GM19193 (cell line): ENCODE results near the gene SMAD7.

Experiments
- POLR2A ChIP-seq: IDR thresholded peaks from 4 replicates; pipeline ENCODE4 v1.6.1; 2011; ENCODE audit not compliant: insufficient read depth, insufficient read length; ENCODE audit errors: extremely low read depth

Gene SMAD7

GRCh38 chr18:48950536-48951447, at the start of gene SMAD7:
Gene SMAD7, minus strand, starts transcription at chr18:48950965. Its CDS starts 541 bp downstream, at chr18:48950424.
- peak; percentile 44 for TF ChIP-seq POLR2A

GRCh38 chr18:48999569-48999968, 48.8 kb upstream of the SMAD7 start:
- no peak for TF ChIP-seq POLR2A

- no peak for TF ChIP-seq POLR2A
Measured at GRCh38 chr18:48997985-48998831, 47.4 kb upstream of the SMAD7 start.

- no peak for TF ChIP-seq POLR2A
Measured at GRCh38 chr18:48997681-48997984, 46.9 kb upstream of the SMAD7 start.

- no peak for TF ChIP-seq POLR2A
Measured at GRCh38 chr18:48996901-48997463, 46.2 kb upstream of the SMAD7 start.

- no peak for TF ChIP-seq POLR2A
Measured at GRCh38 chr18:48996041-48996440, 45.3 kb upstream of the SMAD7 start.

- TF ChIP-seq POLR2A = no peak
Measured at GRCh38 chr18:48994926-48995835, 44.4 kb upstream of the SMAD7 start.

GRCh38 chr18:48994044-48994651, 43.4 kb upstream of the SMAD7 start:
- no peak for TF ChIP-seq POLR2A

GRCh38 chr18:48993586-48993985, 42.8 kb upstream of the SMAD7 start:
- no peak for TF ChIP-seq POLR2A

GRCh38 chr18:48992791-48993555, 42.2 kb upstream of the SMAD7 start:
- TF ChIP-seq POLR2A = no peak

GRCh38 chr18:48992133-48992532, 41.4 kb upstream of the SMAD7 start:
- TF ChIP-seq POLR2A = no peak

- TF ChIP-seq POLR2A = no peak
Measured at GRCh38 chr18:48991676-48992075, 40.9 kb upstream of the SMAD7 start.

- TF ChIP-seq POLR2A = no peak
Measured at GRCh38 chr18:48991319-48991660, 40.5 kb upstream of the SMAD7 start.
